GM23338 (cell line): ENCODE results near the gene GAREM1. TPM values are rescaled to one million over a fixed set of nuclear protein-coding genes. Genes with fewer than 3 reads are reported as not detected.

Experiments used
- ATAC-seq: fragments of 200-7000 bp; cut with Tn5 transposase; 3 replicates; pipeline ENCODE4 v1.9.1; 2020
- DNase-seq: peaks from one replicate; pipeline ENCODE4 v3.0.0-alpha.2; 2015; ENCODE audit warnings: low spot score
- H2AFZ ChIP-seq: fragments of 200-600 bp; sonication (generic); 2 replicates; pipeline ENCODE4 v1.8.0; 2016; ENCODE audit warnings: antibody characterized with exemption, mild to moderate bottlenecking, moderate library complexity
- H3F3A ChIP-seq: fragments of 200-600 bp; sonication (generic); replicated peaks from 2 replicates; pipeline ENCODE4 v1.8.0; 2017; ENCODE audit warnings: antibody characterized with exemption, mixed run types, low read depth
- H3K27ac ChIP-seq: fragments of 200-600 bp; sonication (generic); 2 replicates; pipeline ENCODE4 v1.6.1; 2016; ENCODE audit warnings: low read depth
- H3K27me3 ChIP-seq: fragments of 200-600 bp; sonication (generic); 2 replicates; pipeline ENCODE4 v1.8.0; 2016; ENCODE audit warnings: mild to moderate bottlenecking, mixed run types, moderate library complexity; ENCODE audit not compliant: insufficient read depth
- H3K36me3 ChIP-seq: fragments of 200-600 bp; sonication (generic); 2 replicates; pipeline ENCODE4 v1.8.0; 2016; ENCODE audit warnings: mild to moderate bottlenecking; ENCODE audit not compliant: insufficient read depth
- H3K4me1 ChIP-seq: fragments of 200-600 bp; sonication (generic); 2 replicates; pipeline ENCODE4 v1.8.0; 2016; ENCODE audit warnings: mild to moderate bottlenecking, moderate library complexity; ENCODE audit not compliant: insufficient read depth
- H3K4me2 ChIP-seq: fragments of 200-600 bp; sonication (generic); 2 replicates; pipeline ENCODE4 v1.7.1; 2017; ENCODE audit warnings: mixed run types
- H3K4me3 ChIP-seq: fragments of 200-600 bp; sonication (generic); 2 replicates; pipeline ENCODE4 v1.6.1; 2016; ENCODE audit warnings: mixed run types
- H3K79me2 ChIP-seq: fragments of 200-600 bp; sonication (generic); replicated peaks from 2 replicates; pipeline ENCODE4 v1.8.0; 2017; ENCODE audit warnings: mild to moderate bottlenecking; ENCODE audit not compliant: insufficient read depth
- H3K9me2 ChIP-seq: fragments of 200-600 bp; sonication (generic); 2 replicates; pipeline ENCODE4 v1.8.0; 2017; ENCODE audit not compliant: insufficient read depth
- H4K20me1 ChIP-seq: fragments of 200-600 bp; sonication (generic); replicated peaks from 2 replicates; pipeline ENCODE4 v1.8.0; 2017; ENCODE audit warnings: mild to moderate bottlenecking; ENCODE audit not compliant: insufficient read depth
- H3K27ac Mint-ChIP-seq: 2 replicates; pipeline ENCODE4 v1.8.0; 2020; ENCODE audit warnings: inconsistent platforms, mild to moderate bottlenecking, moderate library complexity, mixed read lengths
- H3K27me3 Mint-ChIP-seq: 3 replicates; pipeline ENCODE4 v1.8.0; 2022; ENCODE audit warnings: low read depth, mild to moderate bottlenecking, moderate library complexity, mixed read lengths, inconsistent platforms; ENCODE audit not compliant: insufficient read depth, poor library complexity
- H3K36me3 Mint-ChIP-seq: 3 replicates; pipeline ENCODE4 v1.8.0; 2021; ENCODE audit warnings: low read depth, mild to moderate bottlenecking, inconsistent platforms, moderate library complexity, mixed read lengths
- H3K4me1 Mint-ChIP-seq: 3 replicates; pipeline ENCODE4 v1.8.0; 2020; ENCODE audit warnings: mild to moderate bottlenecking, inconsistent platforms, mixed read lengths
- H3K4me3 Mint-ChIP-seq: 3 replicates; pipeline ENCODE4 v1.8.0; 2021; ENCODE audit warnings: moderate library complexity, mild to moderate bottlenecking, inconsistent platforms, mixed read lengths
- H3K9me3 Mint-ChIP-seq: 3 replicates; pipeline ENCODE4 v1.8.0; 2020; ENCODE audit warnings: moderate library complexity, mild to moderate bottlenecking, inconsistent platforms, mixed read lengths
- EZH2 ChIP-seq: fragments of 200-600 bp; sonication (generic); IDR thresholded peaks from one replicate; pipeline ENCODE4 v1.8.0; 2017; ENCODE audit warnings: antibody characterized with exemption, mild to moderate bottlenecking, low read depth; ENCODE audit not compliant: unreplicated experiment
- EZH2phosphoT487 ChIP-seq: fragments of 200-600 bp; sonication (generic); IDR thresholded peaks from one replicate; pipeline ENCODE4 v1.8.1; 2018; ENCODE audit warnings: antibody characterized with exemption; ENCODE audit not compliant: unreplicated experiment
- ZNF331 ChIP-seq: fragments of 250-450 bp; sonication (Bioruptor Pico); IDR thresholded peaks from 2 replicates; pipeline ENCODE4 v1.5.0; 2020; ENCODE audit warnings: low read depth, mild to moderate bottlenecking, moderate library complexity
- polyA plus RNA-seq: library from polyadenylated mRNA; unstranded; fragments of >200 nt; fragmentation: Nextera tagmentation; extraction: Ambion mirVana; gene quantifications from 2 replicates; pipeline ENCODE4 v1.2.1, GENCODE V29; 2016
- total RNA-seq: library from RNA; depleted of rRNA; stranded (reverse); fragments of >200 nt; shearing (Covaris generic); gene quantifications from 2 replicates; pipeline ENCODE4 v1.2.3, GENCODE V29; 2014
- TF ChIP-seq, protein P1 (sequence below): IDR thresholded peaks from one replicate; pipeline ENCODE4 v1.6.1; 2018; ENCODE audit warnings: antibody characterized with exemption; ENCODE audit not compliant: unreplicated experiment
- TF ChIP-seq, protein P2 (sequence below): IDR thresholded peaks from 2 replicates; pipeline ENCODE4 v1.6.1; 2016; ENCODE audit warnings: antibody characterized with exemption
- TF ChIP-seq, protein P3 (sequence below), 2 experiments: fragments of 200-600 bp in 1 of 2; sonication (generic) in 1 of 2; conservative IDR thresholded peaks; 2 replicates each; pipeline versions ENCODE4 v1.5.1 to v1.6.1; 2016 to 2017; ENCODE audit warnings: antibody characterized with exemption in 2 of 2, low read depth in 2 of 2, mild to moderate bottlenecking in 2 of 2, moderate library complexity in 1 of 2

The GAREM1 gene
- total and polyA plus RNA-seq, 2 experiments from 2014 or later, result 2.7 to 6.0 TPM

GRCh38 chr18:32468147-32468845 lies 2.4 kb downstream of the GAREM1 start (continued):
- TF ChIP-seq, protein P1, sequence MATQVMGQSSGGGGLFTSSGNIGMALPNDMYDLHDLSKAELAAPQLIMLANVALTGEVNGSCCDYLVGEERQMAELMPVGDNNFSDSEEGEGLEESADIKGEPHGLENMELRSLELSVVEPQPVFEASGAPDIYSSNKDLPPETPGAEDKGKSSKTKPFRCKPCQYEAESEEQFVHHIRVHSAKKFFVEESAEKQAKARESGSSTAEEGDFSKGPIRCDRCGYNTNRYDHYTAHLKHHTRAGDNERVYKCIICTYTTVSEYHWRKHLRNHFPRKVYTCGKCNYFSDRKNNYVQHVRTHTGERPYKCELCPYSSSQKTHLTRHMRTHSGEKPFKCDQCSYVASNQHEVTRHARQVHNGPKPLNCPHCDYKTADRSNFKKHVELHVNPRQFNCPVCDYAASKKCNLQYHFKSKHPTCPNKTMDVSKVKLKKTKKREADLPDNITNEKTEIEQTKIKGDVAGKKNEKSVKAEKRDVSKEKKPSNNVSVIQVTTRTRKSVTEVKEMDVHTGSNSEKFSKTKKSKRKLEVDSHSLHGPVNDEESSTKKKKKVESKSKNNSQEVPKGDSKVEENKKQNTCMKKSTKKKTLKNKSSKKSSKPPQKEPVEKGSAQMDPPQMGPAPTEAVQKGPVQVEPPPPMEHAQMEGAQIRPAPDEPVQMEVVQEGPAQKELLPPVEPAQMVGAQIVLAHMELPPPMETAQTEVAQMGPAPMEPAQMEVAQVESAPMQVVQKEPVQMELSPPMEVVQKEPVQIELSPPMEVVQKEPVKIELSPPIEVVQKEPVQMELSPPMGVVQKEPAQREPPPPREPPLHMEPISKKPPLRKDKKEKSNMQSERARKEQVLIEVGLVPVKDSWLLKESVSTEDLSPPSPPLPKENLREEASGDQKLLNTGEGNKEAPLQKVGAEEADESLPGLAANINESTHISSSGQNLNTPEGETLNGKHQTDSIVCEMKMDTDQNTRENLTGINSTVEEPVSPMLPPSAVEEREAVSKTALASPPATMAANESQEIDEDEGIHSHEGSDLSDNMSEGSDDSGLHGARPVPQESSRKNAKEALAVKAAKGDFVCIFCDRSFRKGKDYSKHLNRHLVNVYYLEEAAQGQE, result no peak
- TF ChIP-seq EZH2phosphoT487 (no peak), ZNF331 (CRISPR knock-in tag) (no peak)
- TF ChIP-seq, protein P2, sequence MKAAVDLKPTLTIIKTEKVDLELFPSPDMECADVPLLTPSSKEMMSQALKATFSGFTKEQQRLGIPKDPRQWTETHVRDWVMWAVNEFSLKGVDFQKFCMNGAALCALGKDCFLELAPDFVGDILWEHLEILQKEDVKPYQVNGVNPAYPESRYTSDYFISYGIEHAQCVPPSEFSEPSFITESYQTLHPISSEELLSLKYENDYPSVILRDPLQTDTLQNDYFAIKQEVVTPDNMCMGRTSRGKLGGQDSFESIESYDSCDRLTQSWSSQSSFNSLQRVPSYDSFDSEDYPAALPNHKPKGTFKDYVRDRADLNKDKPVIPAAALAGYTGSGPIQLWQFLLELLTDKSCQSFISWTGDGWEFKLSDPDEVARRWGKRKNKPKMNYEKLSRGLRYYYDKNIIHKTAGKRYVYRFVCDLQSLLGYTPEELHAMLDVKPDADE, result no peak

DNA sequence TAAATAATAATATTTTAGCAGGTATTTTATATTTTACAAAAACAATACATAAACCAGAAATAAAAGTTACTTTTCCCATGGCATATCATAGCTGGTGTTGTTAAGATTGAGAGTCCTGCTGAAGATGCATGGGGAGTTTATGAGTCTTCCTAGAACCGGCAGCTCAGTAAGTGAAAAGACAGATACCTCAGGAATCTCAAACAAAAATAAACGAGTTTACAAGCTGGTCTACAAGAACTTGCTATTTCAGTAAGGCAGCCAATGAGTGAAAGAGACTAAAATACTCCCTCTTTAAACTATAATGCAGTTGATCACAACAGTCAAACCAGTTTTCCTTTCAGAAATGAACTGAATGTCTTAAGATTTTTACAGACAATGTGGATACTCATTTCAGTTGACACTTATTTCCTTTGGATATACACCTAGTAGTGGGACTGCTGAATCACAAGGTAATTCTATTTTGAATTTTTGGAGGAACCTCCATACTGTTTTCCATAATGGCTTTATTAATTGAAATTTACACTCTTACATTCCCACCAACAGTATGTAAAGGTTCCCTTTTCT lies 8.9 kb downstream of the GAREM1 start:
- Histone ChIP-seq H3K4me2 (no peak overlapping the region), H3K9me2 (no peaks in the 10 kb centered on the region), H3K79me2 (peaks cover 61% of the 10 kb centered on the region), H2AFZ (no peak overlapping the region), H3F3A (no peaks in the 10 kb centered on the region), H3K36me3 (no peaks in the 10 kb centered on the region), H3K4me3 (no peak overlapping the region), H3K27ac (no peak overlapping the region), H4K20me1 (no peaks in the 10 kb centered on the region), H3K4me1 (peaks cover 21% of the 10 kb centered on the region), H3K27me3 (no peaks in the 10 kb centered on the region)
- Mint-ChIP-seq H3K27me3 (peaks cover 3% of the 10 kb centered on the region), H3K4me3 (no peak overlapping the region), H3K27ac (no peak overlapping the region), H3K36me3 (no peaks in the 10 kb centered on the region), H3K4me1 (peaks cover 31% of the 10 kb centered on the region), H3K9me3 (no peaks in the 10 kb centered on the region)
- DNase-seq (no peak), ATAC-seq (no peak)
- TF ChIP-seq, protein P3, sequence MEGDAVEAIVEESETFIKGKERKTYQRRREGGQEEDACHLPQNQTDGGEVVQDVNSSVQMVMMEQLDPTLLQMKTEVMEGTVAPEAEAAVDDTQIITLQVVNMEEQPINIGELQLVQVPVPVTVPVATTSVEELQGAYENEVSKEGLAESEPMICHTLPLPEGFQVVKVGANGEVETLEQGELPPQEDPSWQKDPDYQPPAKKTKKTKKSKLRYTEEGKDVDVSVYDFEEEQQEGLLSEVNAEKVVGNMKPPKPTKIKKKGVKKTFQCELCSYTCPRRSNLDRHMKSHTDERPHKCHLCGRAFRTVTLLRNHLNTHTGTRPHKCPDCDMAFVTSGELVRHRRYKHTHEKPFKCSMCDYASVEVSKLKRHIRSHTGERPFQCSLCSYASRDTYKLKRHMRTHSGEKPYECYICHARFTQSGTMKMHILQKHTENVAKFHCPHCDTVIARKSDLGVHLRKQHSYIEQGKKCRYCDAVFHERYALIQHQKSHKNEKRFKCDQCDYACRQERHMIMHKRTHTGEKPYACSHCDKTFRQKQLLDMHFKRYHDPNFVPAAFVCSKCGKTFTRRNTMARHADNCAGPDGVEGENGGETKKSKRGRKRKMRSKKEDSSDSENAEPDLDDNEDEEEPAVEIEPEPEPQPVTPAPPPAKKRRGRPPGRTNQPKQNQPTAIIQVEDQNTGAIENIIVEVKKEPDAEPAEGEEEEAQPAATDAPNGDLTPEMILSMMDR (conservative IDR thresholded peaks at IDR 0.05; ENCODE audit: low read depth in 2 of 2), result peak in 1 of 2 experiments; percentile 54; a peak in 2 of 4 replicates
- TF ChIP-seq, protein P1, result no peak
- TF ChIP-seq EZH2, result no peak
